GM10266 (cell line): ENCODE measurements around the gene MYO7A.

ENCODE experiments used
- DNase-seq: peaks from one replicate; pipeline ENCODE4 v3.0.0; 2012; ENCODE audit errors: extremely low spot score
- TF ChIP-seq, protein P1 (sequence below): IDR thresholded peaks from 2 replicates; pipeline ENCODE4 v1.5.1; 2012; ENCODE audit warnings: mild to moderate bottlenecking, low read depth; ENCODE audit not compliant: control insufficient read depth, insufficient read depth; ENCODE audit errors: missing control alignments

Gene MYO7A

DNA sequence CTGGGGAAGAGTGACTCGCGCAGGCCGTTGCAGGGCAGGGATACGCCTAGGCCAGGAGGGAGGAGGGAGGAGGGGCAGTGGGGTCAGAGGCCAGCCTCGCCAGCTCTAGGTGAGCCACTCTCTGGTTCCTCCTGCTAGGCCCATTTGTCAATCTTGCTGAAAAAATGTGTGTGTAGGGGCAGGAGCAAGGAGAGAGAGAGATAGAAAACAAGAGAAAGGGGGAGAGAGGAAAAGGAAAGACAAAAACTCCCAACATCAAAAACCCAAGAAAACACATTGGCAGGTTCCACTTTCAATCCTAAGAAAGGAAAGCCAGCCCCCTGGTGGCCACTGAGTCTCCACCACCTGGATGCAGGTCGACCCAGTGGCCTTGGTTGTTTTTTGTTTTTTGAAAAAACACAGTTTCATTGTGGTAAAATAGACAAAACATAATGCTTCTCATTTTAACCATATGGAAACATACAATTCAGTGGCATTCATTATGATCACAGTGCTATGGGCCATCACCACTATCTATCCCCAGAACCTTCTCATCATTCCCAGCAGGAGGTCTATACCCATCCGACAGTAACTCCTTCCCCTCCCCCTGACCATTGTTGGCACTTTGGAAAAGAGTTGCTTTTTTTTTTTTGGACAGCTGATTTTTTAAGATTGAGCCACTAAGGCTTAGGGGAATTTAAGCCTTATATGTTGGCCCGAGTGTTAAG, 14.5 kb upstream of the MYO7A start:
- peak; percentile 62 for DNase-seq
- TF ChIP-seq, protein P1, sequence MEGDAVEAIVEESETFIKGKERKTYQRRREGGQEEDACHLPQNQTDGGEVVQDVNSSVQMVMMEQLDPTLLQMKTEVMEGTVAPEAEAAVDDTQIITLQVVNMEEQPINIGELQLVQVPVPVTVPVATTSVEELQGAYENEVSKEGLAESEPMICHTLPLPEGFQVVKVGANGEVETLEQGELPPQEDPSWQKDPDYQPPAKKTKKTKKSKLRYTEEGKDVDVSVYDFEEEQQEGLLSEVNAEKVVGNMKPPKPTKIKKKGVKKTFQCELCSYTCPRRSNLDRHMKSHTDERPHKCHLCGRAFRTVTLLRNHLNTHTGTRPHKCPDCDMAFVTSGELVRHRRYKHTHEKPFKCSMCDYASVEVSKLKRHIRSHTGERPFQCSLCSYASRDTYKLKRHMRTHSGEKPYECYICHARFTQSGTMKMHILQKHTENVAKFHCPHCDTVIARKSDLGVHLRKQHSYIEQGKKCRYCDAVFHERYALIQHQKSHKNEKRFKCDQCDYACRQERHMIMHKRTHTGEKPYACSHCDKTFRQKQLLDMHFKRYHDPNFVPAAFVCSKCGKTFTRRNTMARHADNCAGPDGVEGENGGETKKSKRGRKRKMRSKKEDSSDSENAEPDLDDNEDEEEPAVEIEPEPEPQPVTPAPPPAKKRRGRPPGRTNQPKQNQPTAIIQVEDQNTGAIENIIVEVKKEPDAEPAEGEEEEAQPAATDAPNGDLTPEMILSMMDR, result peak; percentile 33

DNA sequence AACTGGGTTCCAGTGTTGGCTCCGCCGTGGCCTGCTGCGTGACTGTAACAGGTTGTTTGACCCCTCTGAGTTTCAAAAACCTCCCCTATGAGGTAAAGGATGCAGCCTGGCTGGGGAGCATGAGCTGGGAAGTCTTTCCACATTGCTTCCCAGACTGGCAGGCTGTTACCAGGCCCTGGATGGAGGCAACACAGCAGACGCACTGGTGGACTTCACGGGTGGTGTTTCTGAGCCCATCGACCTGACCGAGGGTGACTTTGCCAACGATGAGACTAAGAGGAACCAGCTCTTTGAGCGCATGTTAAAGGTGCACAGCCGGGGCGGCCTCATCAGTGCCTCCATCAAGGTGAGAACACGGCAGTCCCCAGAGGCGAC, 14.0 kb upstream of the MYO7A start:
- no peak for DNase-seq
- TF ChIP-seq, protein P1, result no peak

DNA sequence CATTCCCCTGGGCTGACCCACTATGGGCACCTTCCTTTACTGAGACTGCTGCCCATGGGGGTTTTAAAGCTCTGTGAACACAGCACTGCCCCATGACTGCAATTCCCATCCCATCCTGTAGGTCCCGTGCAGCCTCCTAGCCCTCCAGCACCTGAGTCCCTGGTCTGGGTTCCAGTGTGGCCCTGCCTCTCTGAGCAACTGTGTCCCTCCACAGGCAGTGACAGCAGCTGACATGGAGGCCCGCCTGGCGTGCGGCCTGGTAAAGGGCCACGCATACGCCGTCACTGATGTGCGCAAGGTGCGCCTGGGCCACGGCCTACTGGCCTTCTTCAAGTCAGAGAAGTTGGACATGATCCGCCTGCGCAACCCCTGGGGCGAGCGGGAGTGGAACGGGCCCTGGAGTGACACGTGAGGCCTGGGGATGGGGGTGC, 12.8 kb upstream of the MYO7A start:
- DNase-seq, result no peak
- TF ChIP-seq, protein P1, result no peak

GRCh38 chr11:77115956-77116355, 12.1 kb upstream of the MYO7A start:
- TF ChIP-seq, protein P1, result no peak
- no peak for DNase-seq

GRCh38 chr11:77117492-77117891, 10.6 kb upstream of the MYO7A start:
- no peak for DNase-seq
- TF ChIP-seq, protein P1, result no peak

- TF ChIP-seq, protein P1, result no peak
- DNase-seq, result no peak
These were observed 10.0 kb upstream of the MYO7A start for GRCh38 chr11:77118086-77118485.

GRCh38 chr11:77118971-77119370, 9.1 kb upstream of the MYO7A start:
- no peak for DNase-seq
- TF ChIP-seq, protein P1, result no peak
